ENCODE results near the gene MT1B. TPM values are rescaled to one million over a fixed set of nuclear protein-coding genes. Genes with fewer than 3 reads are reported as not detected.

The MT1B gene
- total RNA-seq, 6 experiments from 2014 or later, result 1.6 to 7.7 (median 2.2) TPM; not detected in 3

DNA sequence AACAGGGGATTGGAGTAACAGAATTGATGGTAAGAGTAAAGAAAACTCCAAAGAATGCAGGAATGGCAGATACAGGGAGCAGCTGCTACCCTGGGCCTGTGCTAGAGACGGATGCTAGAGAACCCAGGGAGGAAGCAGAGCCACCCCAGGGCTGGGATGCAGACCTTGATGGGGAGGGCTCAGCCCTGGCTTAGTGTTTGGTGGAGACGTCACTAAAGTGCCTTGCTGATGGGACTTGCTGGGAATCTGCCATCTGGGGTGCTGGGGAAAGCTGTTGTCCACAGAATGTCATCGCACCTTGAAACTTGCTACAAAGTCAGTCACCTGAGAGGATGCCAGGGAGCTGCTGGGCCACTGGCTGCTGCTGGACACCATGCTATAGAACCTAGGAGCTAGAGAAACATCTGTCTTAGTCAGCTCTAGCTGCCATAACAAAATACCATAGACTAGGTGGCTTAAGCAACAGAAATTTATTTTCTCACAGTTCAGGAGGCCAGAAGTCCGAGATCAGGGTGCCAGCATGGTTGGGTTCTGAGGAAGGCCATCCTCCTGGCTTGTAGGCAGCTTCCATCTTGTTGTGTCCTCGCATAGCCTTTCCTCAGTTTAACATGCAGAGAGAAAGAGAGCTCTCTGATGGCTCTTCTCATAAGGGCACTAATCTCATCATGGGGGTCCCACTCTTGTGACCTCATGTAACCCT, 45.9 kb downstream of the MT1B start:
- Histone ChIP-seq H3K36me3 (no peaks in the 10 kb centered on the region), H3K27ac (no peak overlapping the region), H3K4me1 (no peaks in the 10 kb centered on the region), H3K4me3 (no peak overlapping the region), H3K27me3 (no peaks in the 10 kb centered on the region), H3K9me3 (no peaks in the 10 kb centered on the region)
- intact Hi-C loops (cut with DNase I), result loop anchor here in 1 of 2 donors (10.0 kb wide), 1 partner anchor 93 kb away; the partner anchor contains the start of gene MT2A
- 100% methylated on average over 1 of the region's 5 CpGs for WGBS (ENCODE audit: insufficient coverage, low coverage, low lambda C conversion rate, missing lambda C conversion rate)
- no peak for DNase-seq
- no peak for ATAC-seq
- TF ChIP-seq, protein P1, sequence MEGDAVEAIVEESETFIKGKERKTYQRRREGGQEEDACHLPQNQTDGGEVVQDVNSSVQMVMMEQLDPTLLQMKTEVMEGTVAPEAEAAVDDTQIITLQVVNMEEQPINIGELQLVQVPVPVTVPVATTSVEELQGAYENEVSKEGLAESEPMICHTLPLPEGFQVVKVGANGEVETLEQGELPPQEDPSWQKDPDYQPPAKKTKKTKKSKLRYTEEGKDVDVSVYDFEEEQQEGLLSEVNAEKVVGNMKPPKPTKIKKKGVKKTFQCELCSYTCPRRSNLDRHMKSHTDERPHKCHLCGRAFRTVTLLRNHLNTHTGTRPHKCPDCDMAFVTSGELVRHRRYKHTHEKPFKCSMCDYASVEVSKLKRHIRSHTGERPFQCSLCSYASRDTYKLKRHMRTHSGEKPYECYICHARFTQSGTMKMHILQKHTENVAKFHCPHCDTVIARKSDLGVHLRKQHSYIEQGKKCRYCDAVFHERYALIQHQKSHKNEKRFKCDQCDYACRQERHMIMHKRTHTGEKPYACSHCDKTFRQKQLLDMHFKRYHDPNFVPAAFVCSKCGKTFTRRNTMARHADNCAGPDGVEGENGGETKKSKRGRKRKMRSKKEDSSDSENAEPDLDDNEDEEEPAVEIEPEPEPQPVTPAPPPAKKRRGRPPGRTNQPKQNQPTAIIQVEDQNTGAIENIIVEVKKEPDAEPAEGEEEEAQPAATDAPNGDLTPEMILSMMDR (IDR thresholded peaks at IDR 0.05), result no peak
- no peak for TF ChIP-seq POLR2A (IDR thresholded peaks at IDR 0.05)

DNA sequence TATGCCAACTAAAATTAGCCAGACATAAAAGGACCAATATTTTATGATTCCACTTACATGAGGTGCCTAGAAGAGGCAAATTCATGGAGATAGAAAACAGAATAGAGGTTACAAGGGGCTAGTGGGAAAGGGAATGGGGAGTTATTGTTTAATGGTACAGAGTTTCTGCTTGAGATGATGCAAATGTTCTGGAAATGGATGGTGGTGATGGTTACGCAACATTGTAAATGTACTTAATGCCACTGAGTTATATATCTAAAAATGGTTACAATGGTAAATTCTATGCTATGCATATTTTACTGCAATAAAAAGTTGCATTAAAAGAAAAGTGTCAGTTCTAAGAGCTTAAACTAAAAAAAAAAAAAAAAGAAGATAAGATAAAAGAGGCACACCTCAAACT, 48.5 kb downstream of the MT1B start:
- Histone ChIP-seq H3K9me3 (no peaks in the 10 kb centered on the region), H3K27me3 (no peaks in the 10 kb centered on the region), H3K4me3 (no peak overlapping the region), H3K36me3 (no peaks in the 10 kb centered on the region), H3K27ac (no peak overlapping the region), H3K4me1 (no peaks in the 10 kb centered on the region)
- intact Hi-C loops (cut with DNase I), result no loop called here
- WGBS (ENCODE audit: insufficient coverage, low coverage, low lambda C conversion rate, missing lambda C conversion rate), result 56% methylated on average over 1 of the region's 1 CpG
- TF ChIP-seq, protein P1 (IDR thresholded peaks at IDR 0.05), result no peak
- TF ChIP-seq POLR2A (IDR thresholded peaks at IDR 0.05), result no peak
- DNase-seq, result no peak
- no peak for ATAC-seq

DNA sequence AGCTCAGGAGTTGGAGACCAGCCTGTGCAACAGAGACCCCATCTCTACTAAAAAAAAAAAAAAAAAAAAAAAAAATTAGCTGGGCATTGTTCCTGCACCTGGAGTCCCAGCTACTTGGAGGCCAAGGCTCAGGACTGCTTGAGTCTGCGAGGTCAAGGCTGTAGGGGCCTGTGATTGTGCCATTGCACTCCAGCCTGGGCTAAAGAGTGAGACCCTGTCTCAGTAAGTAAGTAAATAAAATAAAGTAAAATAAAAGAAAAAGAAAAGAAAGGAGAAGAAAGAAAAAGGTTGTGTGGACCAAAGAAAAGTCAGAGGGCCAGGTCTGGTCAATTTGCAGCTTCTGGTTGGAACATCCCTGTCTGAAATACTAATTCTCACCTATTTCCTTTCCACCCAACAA, 48.9 kb downstream of the MT1B start:
- no peaks in the 10 kb centered on the region for H3K36me3 ChIP-seq
- intact Hi-C loops (cut with DNase I), result no loop called here
- H3K27ac ChIP-seq, result no peak overlapping the region
- ATAC-seq (no peak), DNase-seq (no peak)
- no peak overlapping the region for H3K4me3 ChIP-seq
- no peaks in the 10 kb centered on the region for H3K4me1 ChIP-seq
- TF ChIP-seq POLR2A (IDR thresholded peaks at IDR 0.05), result no peak
- TF ChIP-seq, protein P1 (IDR thresholded peaks at IDR 0.05), result no peak
- H3K27me3 ChIP-seq, result no peaks in the 10 kb centered on the region
- whole genome bisulfite sequencing (ENCODE audit: insufficient coverage, low coverage, low lambda C conversion rate, missing lambda C conversion rate), result 100% methylated on average over 1 of the region's 1 CpG
- no peaks in the 10 kb centered on the region for H3K9me3 ChIP-seq

DNA sequence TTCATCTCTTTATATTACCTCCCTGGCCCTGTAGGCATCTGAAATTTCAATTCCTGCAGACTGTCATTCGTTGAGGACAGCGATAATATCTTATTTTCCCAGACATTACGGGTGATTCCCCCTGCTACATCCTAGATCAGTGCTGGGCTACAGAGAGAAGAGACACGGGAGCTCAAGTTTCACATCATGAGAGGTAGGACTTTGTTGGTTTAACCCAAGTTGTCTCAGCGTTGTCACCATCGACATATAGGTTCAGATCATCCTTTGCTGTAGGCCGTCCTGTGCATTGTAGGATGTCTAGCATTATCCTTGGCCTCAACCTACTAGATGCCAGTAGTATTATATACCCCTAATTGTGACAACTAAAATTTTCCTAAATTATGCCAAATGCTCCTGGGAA, 49.8 kb downstream of the MT1B start:
- Histone ChIP-seq H3K27me3 (no peaks in the 10 kb centered on the region), H3K36me3 (no peaks in the 10 kb centered on the region), H3K4me3 (no peak overlapping the region), H3K27ac (no peak overlapping the region), H3K4me1 (no peaks in the 10 kb centered on the region), H3K9me3 (no peaks in the 10 kb centered on the region)
- DNase-seq, result no peak
- no peak for ATAC-seq
- WGBS (ENCODE audit: insufficient coverage, low coverage, low lambda C conversion rate, missing lambda C conversion rate), result 70% methylated on average over 4 of the region's 7 CpGs
- TF ChIP-seq, protein P1 (IDR thresholded peaks at IDR 0.05), result no peak
- intact Hi-C loops (cut with DNase I), result no loop called here

Other genes starting within 250 kb of the MT1B start
- 100 to 1,000 TPM in 4 of 6 experiments, 10 to 100 TPM in 2; 92.2 to 189 (median 137) TPM for gene AMFR, start 226.3 kb upstream of the MT1B start, total RNA-seq
- 10 to 100 TPM; 26.2 to 35.8 (median 30.3) TPM for gene NUDT21, start 200.6 kb upstream of the MT1B start, total RNA-seq
- gene OGFOD1, start 200.3 kb upstream of the MT1B start, total RNA-seq, result 10 to 100 TPM; 12.2 to 32.0 (median 17.4) TPM
- gene BBS2, start 131.9 kb upstream of the MT1B start, total RNA-seq, result 10 to 100 TPM in 4 of 6 experiments, 1 to 10 TPM in 2; 5.6 to 18.4 (median 10.5) TPM
- gene MT4, start 86.8 kb upstream of the MT1B start, total RNA-seq, result not detected
- gene MT3, start 62.4 kb upstream of the MT1B start, total RNA-seq, result under 1 TPM in 1 of 6 experiments, not detected in 5; 0.62 TPM
- gene MT2A, start 43.3 kb upstream of the MT1B start, total RNA-seq, result 1,000 to 10,000 TPM in 5 of 6 experiments, 100 to 1,000 TPM in 1; 946 to 4,033 (median 2,228) TPM
- 1,000 to 10,000 TPM in 2 of 6 experiments, 100 to 1,000 TPM in 4; 403 to 1,748 (median 691) TPM for gene MT1E, start 26.1 kb upstream of the MT1B start, total RNA-seq
- 100 to 1,000 TPM in 3 of 6 experiments, 10 to 100 TPM in 2, 1 to 10 TPM in 1; 8.6 to 569 (median 84.5) TPM for gene MT1M, start 19.2 kb upstream of the MT1B start, total RNA-seq
- gene MT1A, start 13.2 kb upstream of the MT1B start, total RNA-seq, result 100 to 1,000 TPM in 3 of 6 experiments, 10 to 100 TPM in 3; 34.9 to 161 (median 110) TPM
- 100 to 1,000 TPM in 4 of 6 experiments, 10 to 100 TPM in 2; 10.1 to 934 (median 197) TPM for gene MT1F, start 6.1 kb downstream of the MT1B start, total RNA-seq
- 1,000 to 10,000 TPM in 4 of 6 experiments, 100 to 1,000 TPM in 2; 490 to 8,056 (median 1,365) TPM for gene MT1G, start 16.2 kb downstream of the MT1B start, total RNA-seq
- gene MT1H, start 17.9 kb downstream of the MT1B start, total RNA-seq, result 1,000 to 10,000 TPM in 2 of 6 experiments, 100 to 1,000 TPM in 2, under 1 TPM in 1, not detected in 1; 0.74 to 1,258 (median 358) TPM
- gene MT1X, start 30.6 kb downstream of the MT1B start, total RNA-seq, result 1,000 to 10,000 TPM in 4 of 6 experiments, 100 to 1,000 TPM in 2; 808 to 2,440 (median 1,620) TPM
- 10 to 100 TPM in 4 of 6 experiments, 1 to 10 TPM in 2; 8.3 to 17.0 (median 12.8) TPM for gene NUP93, start 78.2 kb downstream of the MT1B start, total RNA-seq
- gene SLC12A3, start 213.3 kb downstream of the MT1B start, total RNA-seq, result not detected

All from right lobe of liver (tissue), 6 donors.